IMR-90 (cell line): Measurements from ENCODE around the gene CAMTA1. TPM values are rescaled to one million over a fixed set of nuclear protein-coding genes. Genes with fewer than 3 reads are reported as not detected.

Source experiments
- ATAC-seq: fragments of 200-7000 bp; cut with Tn5 transposase; 2 replicates; pipeline ENCODE4 v1.9.1; 2020; ENCODE audit warnings: low read depth, mild to moderate bottlenecking, moderate library complexity
- BruUV-seq: library from RNA; stranded (reverse); fragments of 400-500 nt; replicated peaks from 2 replicates; lab custom pipeline; 2021; lab: Mats Ljungman, UMichigan
- CTCF ChIA-PET: fragments of 300-600 bp; formaldehyde crosslinking; extraction: SDS; loops from one replicate; lab custom pipeline; 2021; ENCODE audit warnings: antibody characterized with exemption; lab: Yijun Ruan, JAX
- POLR2A ChIA-PET: fragments of 300-600 bp; sonication (Branson Sonifier 250); formaldehyde crosslinking; loops from one replicate; lab custom pipeline; 2022; ENCODE audit warnings: antibody characterized with exemption; ENCODE audit not compliant: unreplicated experiment; lab: Charles Lee
- DNase-seq: peaks from one replicate; pipeline ENCODE4 v3.0.0; 2013
- H2AFZ ChIP-seq: replicated peaks from 2 replicates; pipeline ENCODE3; 2013; ENCODE audit warnings: low read length, mild to moderate bottlenecking; ENCODE audit not compliant: poor library complexity
- H2AK5ac ChIP-seq: 2 replicates; pipeline ENCODE4 v1.6.1; 2013; ENCODE audit warnings: low read depth, low read length, inconsistent platforms
- H2AK9ac ChIP-seq: replicated peaks from 2 replicates; pipeline ENCODE3; 2013; ENCODE audit warnings: mild to moderate bottlenecking, low read depth, low read length, moderate library complexity; ENCODE audit not compliant: poor library complexity
- H2BK120ac ChIP-seq: 2 replicates; pipeline ENCODE4 v1.6.1; 2013; ENCODE audit warnings: low read depth, low read length, inconsistent platforms
- H2BK15ac ChIP-seq: 3 replicates; pipeline ENCODE4 v1.6.1; 2013; ENCODE audit warnings: low read depth, low read length, inconsistent platforms
- H2BK20ac ChIP-seq: 2 replicates; pipeline ENCODE4 v1.6.1; 2013; ENCODE audit warnings: low read depth, mild to moderate bottlenecking, inconsistent platforms, low read length, moderate library complexity
- H2BK5ac ChIP-seq: 2 replicates; pipeline ENCODE4 v1.6.1; 2013; ENCODE audit warnings: mild to moderate bottlenecking, low read depth, low read length, inconsistent platforms; ENCODE audit not compliant: poor library complexity, severe bottlenecking
- H3K14ac ChIP-seq: replicated peaks from 2 replicates; pipeline ENCODE4 v1.6.1; 2013; ENCODE audit warnings: low read depth, low read length, inconsistent platforms
- H3K18ac ChIP-seq: 2 replicates; pipeline ENCODE4 v1.6.1; 2013; ENCODE audit warnings: low read depth, low read length, control low read depth
- H3K23ac ChIP-seq: 2 replicates; pipeline ENCODE4 v1.6.1; 2013; ENCODE audit warnings: low read depth, low read length, inconsistent platforms
- H3K27ac ChIP-seq: 2 replicates; pipeline ENCODE4 v1.5.1; 2013; ENCODE audit warnings: mild to moderate bottlenecking, control low read depth, low read length; ENCODE audit not compliant: insufficient read depth
- H3K27me3 ChIP-seq: 2 replicates; pipeline ENCODE4 v1.6.1; 2013; ENCODE audit warnings: low read length; ENCODE audit not compliant: control insufficient read depth, insufficient read depth
- H3K36me3 ChIP-seq: 2 replicates; pipeline ENCODE4 v1.6.1; 2013; ENCODE audit warnings: low read length, mixed read lengths; ENCODE audit not compliant: control insufficient read depth, insufficient read depth
- H3K4ac ChIP-seq: 2 replicates; pipeline ENCODE4 v1.6.1; 2013; ENCODE audit warnings: low read depth, low read length, inconsistent platforms
- H3K4me1 ChIP-seq: 2 replicates; pipeline ENCODE4 v1.6.1; 2013; ENCODE audit warnings: low read length, mixed read lengths; ENCODE audit not compliant: control insufficient read depth, insufficient read depth
- H3K4me2 ChIP-seq: 2 replicates; pipeline ENCODE4 v1.6.1; 2013; ENCODE audit warnings: low read depth, mild to moderate bottlenecking, control low read depth, low read length, moderate library complexity
- H3K4me3 ChIP-seq: 2 replicates; pipeline ENCODE4 v1.5.1; 2013; ENCODE audit warnings: low read depth, mild to moderate bottlenecking, control low read depth, low read length, moderate library complexity; ENCODE audit not compliant: insufficient read depth
- H3K56ac ChIP-seq: 2 replicates; pipeline ENCODE4 v1.6.1; 2013; ENCODE audit warnings: low read length, inconsistent platforms; ENCODE audit not compliant: insufficient read depth; ENCODE audit errors: extremely low read depth
- H3K79me1 ChIP-seq, 2 experiments: 2 replicates each; pipeline ENCODE4 v1.6.1; 2013; ENCODE audit warnings: low read length in 2 of 2, inconsistent platforms in 1 of 2, low read depth in 1 of 2
- H3K9ac ChIP-seq: 2 replicates; pipeline ENCODE4 v1.6.1; 2013; ENCODE audit warnings: low read depth, low read length, control low read depth
- H3K9me1 ChIP-seq: 2 replicates; pipeline ENCODE4 v1.6.1; 2013; ENCODE audit warnings: low read length, inconsistent platforms; ENCODE audit not compliant: insufficient read depth
- H3K9me3 ChIP-seq: 2 replicates; pipeline ENCODE4 v1.6.1; 2013; ENCODE audit warnings: low read length; ENCODE audit not compliant: control insufficient read depth, insufficient read depth
- H4K20me1 ChIP-seq: 2 replicates; pipeline ENCODE4 v1.6.1; 2013; ENCODE audit warnings: low read length, inconsistent platforms; ENCODE audit not compliant: insufficient read depth
- H4K5ac ChIP-seq: 2 replicates; pipeline ENCODE4 v1.6.1; 2013; ENCODE audit warnings: mild to moderate bottlenecking, low read depth, low read length, control low read depth
- H4K8ac ChIP-seq, 2 experiments: 2 replicates each; pipeline ENCODE4 v1.6.1; 2013; ENCODE audit warnings: low read depth in 2 of 2, low read length in 2 of 2, control low read depth in 1 of 2, inconsistent platforms in 1 of 2
- H4K91ac ChIP-seq: 2 replicates; pipeline ENCODE4 v1.6.1; 2013; ENCODE audit warnings: low read depth, low read length, inconsistent platforms; ENCODE audit not compliant: insufficient read depth
- BHLHE40 ChIP-seq: fragments of 150-350 bp; IDR thresholded peaks from 2 replicates; pipeline ENCODE4 v1.6.1; 2016; ENCODE audit warnings: mild to moderate bottlenecking, low read depth, low read length
- CEBPB ChIP-seq: IDR thresholded peaks from 2 replicates; pipeline ENCODE4 v1.6.1; 2012; ENCODE audit warnings: low read depth, low read length, improper control_type of control experiment
- CHD1 ChIP-seq: IDR thresholded peaks from 2 replicates; pipeline ENCODE4 v1.6.1; 2012; ENCODE audit warnings: low read depth, low read length, improper control_type of control experiment
- CTCF ChIP-seq: conservative IDR thresholded peaks from 2 replicates; pipeline ENCODE4 v1.5.1; 2012; ENCODE audit warnings: mild to moderate bottlenecking, low read depth, low read length, improper control_type of control experiment
- ELK1 ChIP-seq: fragments of 150-350 bp; IDR thresholded peaks from 2 replicates; pipeline ENCODE4 v1.6.1; 2016; ENCODE audit warnings: low read depth, mild to moderate bottlenecking, low read length, moderate library complexity, borderline replicate concordance
- FOS ChIP-seq: fragments of 150-350 bp; IDR thresholded peaks from 2 replicates; pipeline ENCODE4 v1.6.1; 2016; ENCODE audit warnings: low read depth, low read length
- MAFK ChIP-seq: IDR thresholded peaks from 2 replicates; pipeline ENCODE4 v1.6.1; 2012; ENCODE audit warnings: low read depth, low read length, improper control_type of control experiment
- MAZ ChIP-seq: IDR thresholded peaks from 2 replicates; pipeline ENCODE4 v1.6.1; 2012; ENCODE audit warnings: low read depth, mild to moderate bottlenecking, low read length, improper control_type of control experiment, moderate library complexity, borderline replicate concordance
- MXI1 ChIP-seq: IDR thresholded peaks from 2 replicates; pipeline ENCODE4 v1.6.1; 2012; ENCODE audit warnings: low read depth, mild to moderate bottlenecking, low read length, moderate library complexity, borderline replicate concordance
- NFE2L2 ChIP-seq: fragments of 150-350 bp; IDR thresholded peaks from 2 replicates; pipeline ENCODE4 v1.6.1; 2016; ENCODE audit warnings: low read depth, mild to moderate bottlenecking, low read length
- POLR2A ChIP-seq: IDR thresholded peaks from 2 replicates; pipeline ENCODE4 v1.6.1; 2012; ENCODE audit warnings: mild to moderate bottlenecking, low read depth, low read length
- RAD21 ChIP-seq: IDR thresholded peaks from 2 replicates; pipeline ENCODE4 v1.6.1; 2012; ENCODE audit warnings: low read length, improper control_type of control experiment
- RCOR1 ChIP-seq: IDR thresholded peaks from 2 replicates; pipeline ENCODE4 v1.6.1; 2012; ENCODE audit warnings: mild to moderate bottlenecking, low read length, improper control_type of control experiment; ENCODE audit not compliant: insufficient replicate concordance
- RFX5 ChIP-seq: IDR thresholded peaks from 2 replicates; pipeline ENCODE4 v1.8.0; 2012; ENCODE audit warnings: low read depth, mild to moderate bottlenecking, low read length, moderate library complexity
- SMC3 ChIP-seq: fragments of 150-350 bp; IDR thresholded peaks from 2 replicates; pipeline ENCODE4 v1.6.1; 2016; ENCODE audit warnings: low read depth, mild to moderate bottlenecking, antibody characterized with exemption, low read length, moderate library complexity
- USF2 ChIP-seq: fragments of 150-350 bp; IDR thresholded peaks from 2 replicates; pipeline ENCODE4 v1.6.1; 2017; ENCODE audit warnings: mild to moderate bottlenecking, antibody characterized with exemption, low read length, low read depth
- WGBS, 2 experiments: methylation state at CpG; one replicate each; pipeline versions ENCODE4 v1.1.5 to v1.1.7; 2013; ENCODE audit warnings: missing lambda C conversion rate in 2 of 2; ENCODE audit not compliant: insufficient read length in 1 of 2; ENCODE audit errors: extremely low coverage in 2 of 2; 5-methylcytosine and 5-hydroxymethylcytosine counted together
- dilution Hi-C: fragments of 300-500 bp; cut with HindIII; formaldehyde crosslinking; loops from one replicate; pipeline ENCODE4 v1.14.3; 2018; ENCODE audit warnings: low sequenced_read_pairs; ENCODE audit not compliant: unreplicated experiment
- in situ Hi-C: fragments of 300-500 bp; cut with MboI; formaldehyde crosslinking; loops from 3 replicates; pipeline ENCODE4 v1.14.3; 2019; ENCODE audit warnings: low sequenced_read_pairs, inconsistent platforms, mixed read lengths
- intact Hi-C: fragments of 100-400 bp; cut with micrococcal nuclease; formaldehyde crosslinking; loops from 2 replicates; pipeline ENCODE4 v1.10.0; 2022
- polyA plus RNA-seq, 3 experiments: library from polyadenylated mRNA; depleted of rRNA; stranded (reverse); fragments of >200 nt; gene quantifications; 2 replicates each; pipeline ENCODE4 v1.2.3, GENCODE V29; 2012; ENCODE audit warnings: low replicate concordance in 1 of 3
- total RNA-seq: library from RNA; depleted of rRNA; stranded (reverse); fragments of >200 nt; gene quantifications from 2 replicates; pipeline ENCODE4 v1.2.3, GENCODE V29; 2012

The CAMTA1 gene
- total and polyA plus RNA-seq, 2 of the 4 experiments (the other 2 are of a cell fraction), result 35.5 to 74.3 TPM

GRCh38 chr1:7185721-7186120 is 400.5 kb downstream of the CAMTA1 start:
- Histone ChIP-seq H3K23ac (no peak overlapping the region), H4K20me1 (no peaks in the 10 kb centered on the region), H4K5ac (no peak overlapping the region), H3K79me1 (no peaks in the 10 kb centered on the region), H2BK15ac (no peak overlapping the region), H2AK9ac (no peak overlapping the region), H3K27ac (no peak overlapping the region), H2BK120ac (no peak overlapping the region), H3K4ac (no peak overlapping the region), H2AFZ (no peak overlapping the region), H2BK20ac (no peak overlapping the region), H3K4me3 (no peak overlapping the region), H3K9me1 (no peaks in the 10 kb centered on the region), H3K9ac (no peak overlapping the region), H2BK5ac (no peak overlapping the region), H3K14ac (no peak overlapping the region), H3K18ac (no peak overlapping the region), H3K27me3 (peaks cover 7% of the 10 kb centered on the region), H3K9me3 (no peaks in the 10 kb centered on the region), H3K56ac (no peak overlapping the region), H4K8ac (no peak overlapping the region), H2AK5ac (no peak overlapping the region), H4K91ac (no peak overlapping the region), H3K4me2 (no peak overlapping the region), H3K4me1 (no peaks in the 10 kb centered on the region), H3K36me3 (no peaks in the 10 kb centered on the region)
- DNase-seq (no peak), ATAC-seq (no peak)
- dilution Hi-C loops (no loop called here), intact Hi-C loops (no loop called here), in situ Hi-C loops (no loop called here)
- BruUV-seq, result no TSS peak
- ChIA-PET POLR2A (no interaction called here), CTCF (no interaction called here)
- TF ChIP-seq SMC3, result no peak
- no peak for TF ChIP-seq MAFK
- TF ChIP-seq BHLHE40, result no peak
- TF ChIP-seq CEBPB, result no peak
- no peak for TF ChIP-seq CTCF
- TF ChIP-seq RAD21, result no peak
- no peak for TF ChIP-seq FOS
- TF ChIP-seq USF2, result no peak
- TF ChIP-seq RCOR1, result no peak
- no peak for TF ChIP-seq NFE2L2
- TF ChIP-seq ELK1, result no peak
- no peak for TF ChIP-seq POLR2A
- no peak for TF ChIP-seq MAZ
- no peak for TF ChIP-seq MXI1
- no peak for TF ChIP-seq CHD1
- TF ChIP-seq RFX5, result no peak
- 86% methylated on average over 6 of the region's 8 CpGs; no CpG with 5 or more reads in 1 of the 2 experiments for WGBS, 2 experiments
